Nephron progenitor cell (in vitro differentiated cells): ENCODE measurements around the gene ZNF8.

ENCODE experiments used
- DNase-seq: peaks from one replicate; pipeline ENCODE4 v3.0.0; 2021
- H3K27ac Mint-ChIP-seq: 2 replicates; pipeline ENCODE4 v1.8.0; 2021; ENCODE audit warnings: mild to moderate bottlenecking, moderate library complexity, mixed read lengths
- H3K27me3 Mint-ChIP-seq: 2 replicates; pipeline ENCODE4 v1.8.0; 2021; ENCODE audit warnings: mild to moderate bottlenecking, low read depth, mixed read lengths; ENCODE audit not compliant: poor library complexity
- H3K36me3 Mint-ChIP-seq: 2 replicates; pipeline ENCODE4 v1.8.0; 2021; ENCODE audit warnings: low read depth, mixed read lengths
- H3K4me1 Mint-ChIP-seq: 2 replicates; pipeline ENCODE4 v1.8.0; 2021; ENCODE audit warnings: mixed read lengths
- H3K4me3 Mint-ChIP-seq: 2 replicates; pipeline ENCODE4 v1.8.0; 2021; ENCODE audit warnings: mild to moderate bottlenecking, moderate library complexity, mixed read lengths
- H3K9me3 Mint-ChIP-seq: 2 replicates; pipeline ENCODE4 v1.8.0; 2021; ENCODE audit warnings: mild to moderate bottlenecking, moderate library complexity, mixed read lengths
- CTCF ChIP-seq: fragments of 200-600 bp; sonication (generic); IDR thresholded peaks from 2 replicates; pipeline ENCODE4 v1.5.0; 2021; ENCODE audit warnings: antibody characterized with exemption

ZNF8 gene

GRCh38 chr19:58275564-58275963 lies 3.2 kb upstream of the ZNF8 start:
- H3K27ac Mint-ChIP-seq = no peak overlapping the region
- peaks cover 7% of the 10 kb centered on the region for H3K27me3 Mint-ChIP-seq
- no peak overlapping the region for H3K4me3 Mint-ChIP-seq
- no peak for DNase-seq
- peaks cover 97% of the 10 kb centered on the region for H3K36me3 Mint-ChIP-seq
- peaks cover 23% of the 10 kb centered on the region for H3K4me1 Mint-ChIP-seq
- TF ChIP-seq CTCF = no peak
- peaks cover 100% of the 10 kb centered on the region for H3K9me3 Mint-ChIP-seq

- H3K27ac Mint-ChIP-seq = no peak overlapping the region
- peaks cover 97% of the 10 kb centered on the region for H3K36me3 Mint-ChIP-seq
- peaks cover 11% of the 10 kb centered on the region for H3K27me3 Mint-ChIP-seq
- no peak for TF ChIP-seq CTCF
- H3K4me1 Mint-ChIP-seq = peaks cover 31% of the 10 kb centered on the region
- peak overlapping the region; percentile 65 for H3K4me3 Mint-ChIP-seq
- H3K9me3 Mint-ChIP-seq = peaks cover 100% of the 10 kb centered on the region
- no peak for DNase-seq
Measured at GRCh38 chr19:58277197-58277596, 1.6 kb upstream of the ZNF8 start.

- DNase-seq = no peak
- Mint-ChIP-seq H3K9me3 (peaks cover 98% of the 10 kb centered on the region), H3K36me3 (peaks cover 97% of the 10 kb centered on the region), H3K4me1 (peaks cover 31% of the 10 kb centered on the region), H3K27me3 (peaks cover 11% of the 10 kb centered on the region), H3K27ac (peak overlapping the region; percentile 99), H3K4me3 (peak overlapping the region; percentile 93)
- no peak for TF ChIP-seq CTCF
Measured at GRCh38 chr19:58277748-58278540, 811 bp upstream of the ZNF8 start.

GRCh38 chr19:58279042-58279924 lies 528 bp downstream of the ZNF8 start:
- H3K36me3 Mint-ChIP-seq = peaks cover 97% of the 10 kb centered on the region
- peaks cover 95% of the 10 kb centered on the region for H3K9me3 Mint-ChIP-seq
- peak overlapping the region; percentile 93 for H3K4me3 Mint-ChIP-seq
- peaks cover 11% of the 10 kb centered on the region for H3K27me3 Mint-ChIP-seq
- peak overlapping the region; percentile 99 for H3K27ac Mint-ChIP-seq
- no peak for TF ChIP-seq CTCF
- H3K4me1 Mint-ChIP-seq = peaks cover 31% of the 10 kb centered on the region
- DNase-seq = peak; percentile 77

- Mint-ChIP-seq H3K4me1 (peaks cover 31% of the 10 kb centered on the region), H3K27me3 (peaks cover 13% of the 10 kb centered on the region), H3K36me3 (peaks cover 96% of the 10 kb centered on the region), H3K9me3 (peaks cover 92% of the 10 kb centered on the region), H3K27ac (peak overlapping the region; percentile 99), H3K4me3 (peak overlapping the region; percentile 93)
- no peak for DNase-seq
- TF ChIP-seq CTCF = no peak
Measured at GRCh38 chr19:58279925-58280316, 1.2 kb downstream of the ZNF8 start.
